ENCODE data around the gene PAX2. TPM values are rescaled to one million over a fixed set of nuclear protein-coding genes. Genes with fewer than 3 reads are reported as not detected.

The PAX2 gene
- total RNA-seq, 4 donors from 2014 or later: not detected

- intact Hi-C loops (cut with DNase I): no loop called here
- no peak for TF ChIP-seq POLR2A (IDR thresholded peaks at IDR 0.05)
- no peak for TF ChIP-seq CTCF (IDR thresholded peaks at IDR 0.05)
- Histone ChIP-seq H3K27me3 (peaks cover 0 to 86% (median 0%) of the 10 kb centered on the region in 4 donors), H3K4me3 (no peak overlapping the region), H3K4me1 (no peaks in the 10 kb centered on the region), H3K27ac (no peak overlapping the region), H3K36me3 (no peaks in the 10 kb centered on the region), H3K9me3 (no peaks in the 10 kb centered on the region)
- WGBS, 2 donors: 50 to 53% methylated on average over 19 to 21 of the region's 21 CpGs
- no peak for DNase-seq
These were observed 113.5 kb downstream of the PAX2 start for GRCh38 chr10:100858747-100859483.

GRCh38 chr10:100859484-100859763 lies 114.0 kb downstream of the PAX2 start:
- peaks cover 0 to 86% (median 0%) of the 10 kb centered on the region in 4 donors for H3K27me3 ChIP-seq
- no peak overlapping the region for H3K4me3 ChIP-seq

GRCh38 chr10:100863433-100863832 lies 118.1 kb downstream of the PAX2 start:
- TF ChIP-seq POLR2A (IDR thresholded peaks at IDR 0.05): no peak
- no peak for TF ChIP-seq CTCF (IDR thresholded peaks at IDR 0.05)
- Histone ChIP-seq H3K9me3 (no peaks in the 10 kb centered on the region), H3K4me1 (peaks cover 0 to 5% (median 0%) of the 10 kb centered on the region in 3 donors), H3K27ac (no peak overlapping the region), H3K27me3 (peaks cover 0 to 98% (median 1%) of the 10 kb centered on the region in 4 donors), H3K4me3 (no peak overlapping the region), H3K36me3 (no peaks in the 10 kb centered on the region)
- intact Hi-C loops (cut with DNase I): no loop called here
- DNase-seq: no peak
- 72 to 83% methylated on average over 6 to 7 of the region's 7 CpGs for WGBS, 2 donors

More at GRCh38 chr10:100859484-100859763, 114.0 kb downstream of the PAX2 start:
- intact Hi-C loops (cut with DNase I): no loop called here
- H3K4me1 ChIP-seq: no peaks in the 10 kb centered on the region
- WGBS, 2 donors: 75 to 77% methylated on average over 6 of the region's 6 CpGs
- DNase-seq: no peak
- TF ChIP-seq CTCF (IDR thresholded peaks at IDR 0.05) (no peak), POLR2A (IDR thresholded peaks at IDR 0.05) (no peak)
- no peaks in the 10 kb centered on the region for H3K36me3 ChIP-seq
- no peak overlapping the region for H3K27ac ChIP-seq
- no peaks in the 10 kb centered on the region for H3K9me3 ChIP-seq

- Histone ChIP-seq H3K4me1 (peaks cover 0 to 5% (median 0%) of the 10 kb centered on the region in 3 donors), H3K4me3 (no peak overlapping the region), H3K27me3 (peaks cover 0 to 97% (median 1%) of the 10 kb centered on the region in 4 donors), H3K36me3 (no peaks in the 10 kb centered on the region), H3K27ac (no peak overlapping the region), H3K9me3 (no peaks in the 10 kb centered on the region)
- intact Hi-C loops (cut with DNase I): no loop called here
- no peak for DNase-seq
- WGBS, 2 donors: 72 to 86% methylated on average over 11 to 19 of the region's 24 CpGs
- TF ChIP-seq CTCF (IDR thresholded peaks at IDR 0.05) (no peak), POLR2A (IDR thresholded peaks at IDR 0.05) (no peak)
These were observed 118.9 kb downstream of the PAX2 start for GRCh38 chr10:100864036-100864885.

GRCh38 chr10:100864978-100865377 lies 119.6 kb downstream of the PAX2 start:
- 10 to 40% methylated on average over 1 to 2 of the region's 4 CpGs for WGBS, 2 donors
- peaks cover 0 to 91% (median 1%) of the 10 kb centered on the region in 4 donors for H3K27me3 ChIP-seq
- no peaks in the 10 kb centered on the region for H3K36me3 ChIP-seq
- H3K4me1 ChIP-seq: peaks cover 0 to 5% (median 0%) of the 10 kb centered on the region in 3 donors
- TF ChIP-seq POLR2A (IDR thresholded peaks at IDR 0.05) (no peak), CTCF (IDR thresholded peaks at IDR 0.05) (no peak)
- H3K9me3 ChIP-seq: no peaks in the 10 kb centered on the region
- H3K27ac ChIP-seq: no peak overlapping the region
- intact Hi-C loops (cut with DNase I): no loop called here
- H3K4me3 ChIP-seq: no peak overlapping the region
- no peak for DNase-seq

Measured in esophagus squamous epithelium (tissue), 5 donors.